Activated naive CD4-positive, alpha-beta T cell treated with anti-CD3 and anti-CD28 coated beads, Interleukin-2, amount 10 ng/mL, durations not matched to agents 7 days and 5 days (primary cell): ENCODE data around the gene HSD11B2.

Source experiments
- CTCF ChIA-PET: fragments of 350-600 bp; sonication (Branson Sonifier 250); formaldehyde crosslinking; loops from one replicate; lab custom pipeline; 2021; ENCODE audit warnings: antibody characterized with exemption; lab: Charles Lee
- DNase-seq: peaks from one replicate; pipeline ENCODE4 v3.0.0-alpha.2; 2020
- H3K27ac Mint-ChIP-seq: one replicate; pipeline ENCODE4 v1.8.0; 2021; ENCODE audit warnings: mild to moderate bottlenecking, moderate library complexity, mixed read lengths
- H3K27me3 Mint-ChIP-seq: one replicate; pipeline ENCODE4 v1.8.0; 2021; ENCODE audit warnings: mild to moderate bottlenecking, mixed read lengths
- H3K36me3 Mint-ChIP-seq: one replicate; pipeline ENCODE4 v1.8.0; 2021; ENCODE audit warnings: mixed read lengths
- H3K4me1 Mint-ChIP-seq: one replicate; pipeline ENCODE4 v1.8.0; 2021; ENCODE audit warnings: mixed read lengths
- H3K4me3 Mint-ChIP-seq: one replicate; pipeline ENCODE4 v1.8.0; 2021; ENCODE audit warnings: mild to moderate bottlenecking, moderate library complexity, mixed read lengths
- H3K9me3 Mint-ChIP-seq: one replicate; pipeline ENCODE4 v1.8.0; 2021; ENCODE audit warnings: mixed read lengths

Gene HSD11B2

GRCh38 chr16:67399749-67400704, 30.9 kb upstream of the HSD11B2 start:
- Mint-ChIP-seq H3K9me3 (no peaks in the 10 kb centered on the region), H3K36me3 (no peaks in the 10 kb centered on the region), H3K4me3 (no peak overlapping the region), H3K27ac (no peak overlapping the region), H3K4me1 (no peaks in the 10 kb centered on the region), H3K27me3 (peaks cover 69% of the 10 kb centered on the region)
- no peak for DNase-seq
- CTCF ChIA-PET = interaction anchor here (0.7 to 4.7 kb wide), 20 partner anchors 11 to 448 kb away, joined by 3 to 27 read pairs (median 4); partner anchors contain the start of gene PLEKHG4

GRCh38 chr16:67400901-67401300, 30.0 kb upstream of the HSD11B2 start:
- Mint-ChIP-seq H3K9me3 (no peaks in the 10 kb centered on the region), H3K27me3 (peaks cover 67% of the 10 kb centered on the region), H3K4me3 (no peak overlapping the region), H3K4me1 (no peaks in the 10 kb centered on the region), H3K27ac (no peak overlapping the region), H3K36me3 (no peaks in the 10 kb centered on the region)
- CTCF ChIA-PET = interaction anchor here (1.5 to 4.7 kb wide), 3 partner anchors 20 to 141 kb away, joined by 5 to 27 read pairs (median 18); no protein-coding TSS in a partner anchor
- DNase-seq = no peak

- CTCF ChIA-PET = no interaction called here
- H3K27me3 Mint-ChIP-seq = peaks cover 60% of the 10 kb centered on the region
- no peaks in the 10 kb centered on the region for H3K9me3 Mint-ChIP-seq
- no peaks in the 10 kb centered on the region for H3K4me1 Mint-ChIP-seq
- no peak overlapping the region for H3K27ac Mint-ChIP-seq
- no peak overlapping the region for H3K4me3 Mint-ChIP-seq
- no peak for DNase-seq
- H3K36me3 Mint-ChIP-seq = no peaks in the 10 kb centered on the region
These were observed 26.9 kb upstream of the HSD11B2 start for GRCh38 chr16:67403976-67404555.

GRCh38 chr16:67404740-67405226, 26.1 kb upstream of the HSD11B2 start:
- Mint-ChIP-seq H3K9me3 (no peaks in the 10 kb centered on the region), H3K4me3 (no peak overlapping the region), H3K36me3 (no peaks in the 10 kb centered on the region), H3K27ac (no peak overlapping the region), H3K4me1 (no peaks in the 10 kb centered on the region), H3K27me3 (peaks cover 59% of the 10 kb centered on the region)
- no peak for DNase-seq
- CTCF ChIA-PET = no interaction called here

GRCh38 chr16:67405336-67405735, 25.6 kb upstream of the HSD11B2 start:
- CTCF ChIA-PET = no interaction called here
- H3K27me3 Mint-ChIP-seq = peaks cover 57% of the 10 kb centered on the region
- no peak overlapping the region for H3K4me3 Mint-ChIP-seq
- no peaks in the 10 kb centered on the region for H3K9me3 Mint-ChIP-seq
- H3K4me1 Mint-ChIP-seq = no peaks in the 10 kb centered on the region
- H3K27ac Mint-ChIP-seq = no peak overlapping the region
- DNase-seq = no peak
- H3K36me3 Mint-ChIP-seq = no peaks in the 10 kb centered on the region

GRCh38 chr16:67406111-67406971, 24.6 kb upstream of the HSD11B2 start:
- no peak overlapping the region for H3K4me3 Mint-ChIP-seq
- DNase-seq = no peak
- CTCF ChIA-PET = interaction anchor here (1.9 kb wide), 1 partner anchor 22 kb away, joined by 5 read pairs; no protein-coding TSS in a partner anchor
- no peaks in the 10 kb centered on the region for H3K36me3 Mint-ChIP-seq
- H3K27ac Mint-ChIP-seq = no peak overlapping the region
- no peaks in the 10 kb centered on the region for H3K9me3 Mint-ChIP-seq
- peaks cover 53% of the 10 kb centered on the region for H3K27me3 Mint-ChIP-seq
- H3K4me1 Mint-ChIP-seq = no peaks in the 10 kb centered on the region

GRCh38 chr16:67407176-67407787, 23.6 kb upstream of the HSD11B2 start:
- CTCF ChIA-PET = interaction anchor here (1.2 to 2.1 kb wide), 3 partner anchors 14 to 147 kb away, joined by 3 to 7 read pairs (median 5); no protein-coding TSS in a partner anchor
- H3K27ac Mint-ChIP-seq = no peak overlapping the region

GRCh38 chr16:67407788-67408452, 23.0 kb upstream of the HSD11B2 start:
- H3K4me3 Mint-ChIP-seq = no peak overlapping the region
- CTCF ChIA-PET = interaction anchor here (0.9 to 2.1 kb wide), 5 partner anchors 13 to 147 kb away, joined by 3 to 7 read pairs (median 4); no protein-coding TSS in a partner anchor

More at GRCh38 chr16:67407176-67407787, 23.6 kb upstream of the HSD11B2 start:
- Mint-ChIP-seq H3K9me3 (no peaks in the 10 kb centered on the region), H3K36me3 (no peaks in the 10 kb centered on the region), H3K27me3 (peaks cover 48% of the 10 kb centered on the region), H3K4me3 (no peak overlapping the region), H3K4me1 (no peaks in the 10 kb centered on the region)
- no peak for DNase-seq

GRCh38 chr16:67409631-67410030, 21.3 kb upstream of the HSD11B2 start:
- H3K4me1 Mint-ChIP-seq = no peaks in the 10 kb centered on the region
- no peak overlapping the region for H3K4me3 Mint-ChIP-seq
- H3K9me3 Mint-ChIP-seq = no peaks in the 10 kb centered on the region
- no peaks in the 10 kb centered on the region for H3K36me3 Mint-ChIP-seq
- peaks cover 52% of the 10 kb centered on the region for H3K27me3 Mint-ChIP-seq
- no peak for DNase-seq
- H3K27ac Mint-ChIP-seq = no peak overlapping the region
- CTCF ChIA-PET = no interaction called here

More at GRCh38 chr16:67407788-67408452, 23.0 kb upstream of the HSD11B2 start:
- no peaks in the 10 kb centered on the region for H3K4me1 Mint-ChIP-seq
- no peak overlapping the region for H3K27ac Mint-ChIP-seq
- no peak for DNase-seq
- no peaks in the 10 kb centered on the region for H3K9me3 Mint-ChIP-seq
- H3K27me3 Mint-ChIP-seq = peaks cover 48% of the 10 kb centered on the region
- no peaks in the 10 kb centered on the region for H3K36me3 Mint-ChIP-seq

GRCh38 chr16:67411339-67411738, 19.6 kb upstream of the HSD11B2 start:
- no peak overlapping the region for H3K27ac Mint-ChIP-seq
- peaks cover 57% of the 10 kb centered on the region for H3K27me3 Mint-ChIP-seq
- CTCF ChIA-PET = interaction anchor here (2.4 kb wide), 1 partner anchor 17 kb away, joined by 9 read pairs; no protein-coding TSS in a partner anchor
- no peaks in the 10 kb centered on the region for H3K9me3 Mint-ChIP-seq
- H3K36me3 Mint-ChIP-seq = no peaks in the 10 kb centered on the region
- DNase-seq = no peak
- H3K4me1 Mint-ChIP-seq = peaks cover 3% of the 10 kb centered on the region
- H3K4me3 Mint-ChIP-seq = no peak overlapping the region

- CTCF ChIA-PET = interaction anchor here (0.9 to 2.4 kb wide), 3 partner anchors 13 to 152 kb away, joined by 3 to 9 read pairs (median 4); no protein-coding TSS in a partner anchor
These were observed 18.6 kb upstream of the HSD11B2 start for GRCh38 chr16:67412294-67412693.

GRCh38 chr16:67413978-67414911, 16.7 kb upstream of the HSD11B2 start:
- Mint-ChIP-seq H3K9me3 (no peaks in the 10 kb centered on the region), H3K27me3 (peaks cover 77% of the 10 kb centered on the region), H3K4me3 (no peak overlapping the region), H3K27ac (no peak overlapping the region), H3K4me1 (peaks cover 11% of the 10 kb centered on the region), H3K36me3 (no peaks in the 10 kb centered on the region)
- CTCF ChIA-PET = interaction anchor here (0.9 to 2.6 kb wide), 4 partner anchors 14 to 167 kb away, joined by 3 to 13 read pairs (median 5); partner anchors contain the start of gene FHOD1
- DNase-seq = no peak

More at GRCh38 chr16:67412294-67412693, 18.6 kb upstream of the HSD11B2 start:
- no peak for DNase-seq
- H3K27me3 Mint-ChIP-seq = peaks cover 64% of the 10 kb centered on the region
- H3K9me3 Mint-ChIP-seq = no peaks in the 10 kb centered on the region
- no peaks in the 10 kb centered on the region for H3K36me3 Mint-ChIP-seq
- H3K27ac Mint-ChIP-seq = no peak overlapping the region
- H3K4me3 Mint-ChIP-seq = no peak overlapping the region
- H3K4me1 Mint-ChIP-seq = peaks cover 8% of the 10 kb centered on the region
